ENCODE measurements around the gene CACNG3. TPM values are rescaled to one million over a fixed set of nuclear protein-coding genes. Genes with fewer than 3 reads are reported as not detected.

CACNG3 gene
- total RNA-seq, 1 experiment from 2014 or later: not detected

- H3K27ac ChIP-seq (ENCODE audit: insufficient read length, low read depth, low read length): no peak overlapping the region
- Mint-ChIP-seq H3K4me1 (peaks cover 15 to 20% of the 10 kb centered on the region in 2 experiments), H3K27me3 (ENCODE audit: low read depth) (peaks cover 24% of the 10 kb centered on the region), H3K9me3 (no peaks in the 10 kb centered on the region; a peak in 1 of 5 replicates), H3K27ac (no peak overlapping the region; a peak in 1 of 7 replicates), H3K36me3 (ENCODE audit: insufficient read depth in 1 of 3, low read depth in 3 of 3) (no peaks in the 10 kb centered on the region), H3K4me3 (no peak overlapping the region)
- H3K79me1 ChIP-seq (ENCODE audit: insufficient read depth, low read depth, low read length, poor library complexity, severe bottlenecking): no peaks in the 10 kb centered on the region
- WGBS (ENCODE audit: extremely low coverage, insufficient read length, low lambda C conversion rate): no CpG with 5 or more reads among the region's 7 CpGs
- peak overlapping the region; percentile 17 for H2BK12ac ChIP-seq (ENCODE audit: insufficient read length, low read depth, low read length)
- H3K4me1 ChIP-seq (ENCODE audit: insufficient read depth, low read length): peaks cover 2% of the 10 kb centered on the region; the same call in 1 of the 2 replicates
- H2BK5ac ChIP-seq (ENCODE audit: insufficient read length, low read length): no peak overlapping the region
- H2BK15ac ChIP-seq (ENCODE audit: low read depth, low read length): no peak overlapping the region
- H2BK20ac ChIP-seq (ENCODE audit: low read depth, low read length, poor library complexity, severe bottlenecking): no peak overlapping the region
- H2BK120ac ChIP-seq (ENCODE audit: low read depth, low read length, poor library complexity, severe bottlenecking): no peak overlapping the region
- no peaks in the 10 kb centered on the region for H3K23me2 ChIP-seq (ENCODE audit: insufficient read length, low read depth, low read length, poor library complexity, severe bottlenecking)
- H3K9ac ChIP-seq (ENCODE audit: extremely low read depth, insufficient read length, low read length): no peak overlapping the region
- H3K4ac ChIP-seq (ENCODE audit: low read depth, low read length): no peak overlapping the region
- H3K4me2 ChIP-seq (ENCODE audit: insufficient read depth, insufficient read length, low read length): no peak overlapping the region
- H4K5ac ChIP-seq (ENCODE audit: insufficient read length, low read depth, low read length): no peak overlapping the region
- no peak overlapping the region for H3K18ac ChIP-seq (ENCODE audit: insufficient read length, low read depth, low read length)
- H4K91ac ChIP-seq (ENCODE audit: insufficient read length, low read depth, low read length): no peak overlapping the region
- H3K56ac ChIP-seq (ENCODE audit: insufficient read length, low read depth, low read length): no peak overlapping the region
- H3K23ac ChIP-seq (ENCODE audit: insufficient read length, low read depth, low read length): no peak overlapping the region
- TF ChIP-seq, protein P1, sequence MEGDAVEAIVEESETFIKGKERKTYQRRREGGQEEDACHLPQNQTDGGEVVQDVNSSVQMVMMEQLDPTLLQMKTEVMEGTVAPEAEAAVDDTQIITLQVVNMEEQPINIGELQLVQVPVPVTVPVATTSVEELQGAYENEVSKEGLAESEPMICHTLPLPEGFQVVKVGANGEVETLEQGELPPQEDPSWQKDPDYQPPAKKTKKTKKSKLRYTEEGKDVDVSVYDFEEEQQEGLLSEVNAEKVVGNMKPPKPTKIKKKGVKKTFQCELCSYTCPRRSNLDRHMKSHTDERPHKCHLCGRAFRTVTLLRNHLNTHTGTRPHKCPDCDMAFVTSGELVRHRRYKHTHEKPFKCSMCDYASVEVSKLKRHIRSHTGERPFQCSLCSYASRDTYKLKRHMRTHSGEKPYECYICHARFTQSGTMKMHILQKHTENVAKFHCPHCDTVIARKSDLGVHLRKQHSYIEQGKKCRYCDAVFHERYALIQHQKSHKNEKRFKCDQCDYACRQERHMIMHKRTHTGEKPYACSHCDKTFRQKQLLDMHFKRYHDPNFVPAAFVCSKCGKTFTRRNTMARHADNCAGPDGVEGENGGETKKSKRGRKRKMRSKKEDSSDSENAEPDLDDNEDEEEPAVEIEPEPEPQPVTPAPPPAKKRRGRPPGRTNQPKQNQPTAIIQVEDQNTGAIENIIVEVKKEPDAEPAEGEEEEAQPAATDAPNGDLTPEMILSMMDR (conservative IDR thresholded peaks at IDR 0.05): no peak
- H3K9me3 ChIP-seq (ENCODE audit: control insufficient read depth, low read depth, low read length): no peaks in the 10 kb centered on the region
- H2AFZ ChIP-seq (ENCODE audit: low read length): no peak overlapping the region
- no peaks in the 10 kb centered on the region for H4K20me1 ChIP-seq (ENCODE audit: control insufficient read depth, insufficient read depth, insufficient read length)
- H3K14ac ChIP-seq (ENCODE audit: insufficient read depth, low read length): no peak overlapping the region
- H3K27me3 ChIP-seq (ENCODE audit: insufficient read depth, low read length): no peaks in the 10 kb centered on the region
- no peak overlapping the region for H2AK5ac ChIP-seq (ENCODE audit: insufficient read length, low read length)
- H4K8ac ChIP-seq (replicated peaks; ENCODE audit: insufficient read length, low read depth, low read length): no peak overlapping the region
- H3K79me2 ChIP-seq (ENCODE audit: insufficient read depth, low read length): no peaks in the 10 kb centered on the region
- H3T11ph ChIP-seq (ENCODE audit: low read length): no peak overlapping the region
- no peak for DNase-seq
These were observed 101.4 kb downstream of the CACNG3 start for GRCh38 chr16:24357511-24357910.
